GM13976 (cell line): Measurements from ENCODE around the gene SYNPO.

Source experiments
- DNase-seq: peaks from one replicate; pipeline ENCODE4 v3.0.0; 2012; ENCODE audit warnings: low spot score
- in situ Hi-C: fragments of 300-500 bp; cut with MboI; formaldehyde crosslinking; loops from one replicate; pipeline ENCODE4 v1.12.0; 2022; ENCODE audit warnings: low sequenced_read_pairs, mixed read lengths, inconsistent platforms; ENCODE audit not compliant: unreplicated experiment
- TF ChIP-seq, protein P1 (sequence below): IDR thresholded peaks from 2 replicates; pipeline ENCODE4 v1.5.1; 2012; ENCODE audit warnings: borderline replicate concordance, mild to moderate bottlenecking; ENCODE audit not compliant: insufficient read depth; ENCODE audit errors: extremely low read depth, missing control alignments, control extremely low read depth

Gene SYNPO

DNA sequence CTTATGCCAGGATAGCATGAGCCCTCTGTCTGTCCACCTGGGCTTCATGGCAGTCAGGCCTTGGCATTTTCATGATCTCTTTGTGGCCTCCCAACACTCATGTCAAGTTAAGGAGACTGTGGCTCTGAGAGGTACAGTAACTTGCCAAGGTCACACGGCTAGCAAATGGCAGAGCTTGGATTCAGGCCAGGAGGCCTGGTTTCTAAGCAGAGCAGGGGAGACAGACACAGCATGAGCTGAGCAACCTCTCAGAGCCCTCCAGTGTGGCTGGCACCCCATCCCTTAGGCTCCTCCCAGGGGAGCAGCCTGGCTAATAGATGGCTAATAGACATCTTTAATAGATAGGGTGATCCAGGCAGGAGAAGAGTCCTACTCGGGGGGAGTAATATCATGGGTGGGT is 4.1 kb downstream of the SYNPO start:
- DNase-seq = no peak
- in situ Hi-C loops = no loop called here
- TF ChIP-seq, protein P1, sequence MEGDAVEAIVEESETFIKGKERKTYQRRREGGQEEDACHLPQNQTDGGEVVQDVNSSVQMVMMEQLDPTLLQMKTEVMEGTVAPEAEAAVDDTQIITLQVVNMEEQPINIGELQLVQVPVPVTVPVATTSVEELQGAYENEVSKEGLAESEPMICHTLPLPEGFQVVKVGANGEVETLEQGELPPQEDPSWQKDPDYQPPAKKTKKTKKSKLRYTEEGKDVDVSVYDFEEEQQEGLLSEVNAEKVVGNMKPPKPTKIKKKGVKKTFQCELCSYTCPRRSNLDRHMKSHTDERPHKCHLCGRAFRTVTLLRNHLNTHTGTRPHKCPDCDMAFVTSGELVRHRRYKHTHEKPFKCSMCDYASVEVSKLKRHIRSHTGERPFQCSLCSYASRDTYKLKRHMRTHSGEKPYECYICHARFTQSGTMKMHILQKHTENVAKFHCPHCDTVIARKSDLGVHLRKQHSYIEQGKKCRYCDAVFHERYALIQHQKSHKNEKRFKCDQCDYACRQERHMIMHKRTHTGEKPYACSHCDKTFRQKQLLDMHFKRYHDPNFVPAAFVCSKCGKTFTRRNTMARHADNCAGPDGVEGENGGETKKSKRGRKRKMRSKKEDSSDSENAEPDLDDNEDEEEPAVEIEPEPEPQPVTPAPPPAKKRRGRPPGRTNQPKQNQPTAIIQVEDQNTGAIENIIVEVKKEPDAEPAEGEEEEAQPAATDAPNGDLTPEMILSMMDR = no peak

DNA sequence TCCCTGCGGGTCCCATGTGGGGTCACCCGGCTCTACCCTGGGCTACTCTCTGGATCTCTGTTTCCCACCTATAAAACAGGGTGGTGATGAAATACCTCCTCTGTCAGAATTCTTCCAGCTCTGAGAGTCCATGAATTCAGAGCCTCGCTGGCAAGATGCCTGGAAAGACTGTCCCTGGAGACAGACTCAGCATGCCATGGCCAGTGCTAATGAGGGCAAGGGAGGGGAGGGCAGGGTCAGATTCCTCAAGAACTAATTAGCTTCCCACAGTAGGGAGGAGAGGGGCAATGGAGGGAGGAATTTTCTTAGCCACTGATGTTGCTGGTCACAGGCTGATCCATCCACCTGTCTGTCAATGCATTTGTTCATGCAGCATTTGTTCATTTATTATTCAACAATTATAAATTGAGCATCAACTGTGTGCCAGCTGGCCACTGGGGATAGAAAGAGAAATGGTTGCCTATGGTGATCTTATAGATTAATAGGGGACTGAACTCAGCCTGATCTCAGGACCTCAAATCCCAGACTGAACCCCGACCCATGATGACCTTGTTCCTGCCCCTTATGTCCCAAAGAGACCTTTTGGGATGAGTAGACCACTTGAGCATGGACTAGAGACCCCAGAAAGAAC is 4.7 kb downstream of the SYNPO start:
- in situ Hi-C loops = no loop called here
- TF ChIP-seq, protein P1 = no peak
- no peak for DNase-seq

DNA sequence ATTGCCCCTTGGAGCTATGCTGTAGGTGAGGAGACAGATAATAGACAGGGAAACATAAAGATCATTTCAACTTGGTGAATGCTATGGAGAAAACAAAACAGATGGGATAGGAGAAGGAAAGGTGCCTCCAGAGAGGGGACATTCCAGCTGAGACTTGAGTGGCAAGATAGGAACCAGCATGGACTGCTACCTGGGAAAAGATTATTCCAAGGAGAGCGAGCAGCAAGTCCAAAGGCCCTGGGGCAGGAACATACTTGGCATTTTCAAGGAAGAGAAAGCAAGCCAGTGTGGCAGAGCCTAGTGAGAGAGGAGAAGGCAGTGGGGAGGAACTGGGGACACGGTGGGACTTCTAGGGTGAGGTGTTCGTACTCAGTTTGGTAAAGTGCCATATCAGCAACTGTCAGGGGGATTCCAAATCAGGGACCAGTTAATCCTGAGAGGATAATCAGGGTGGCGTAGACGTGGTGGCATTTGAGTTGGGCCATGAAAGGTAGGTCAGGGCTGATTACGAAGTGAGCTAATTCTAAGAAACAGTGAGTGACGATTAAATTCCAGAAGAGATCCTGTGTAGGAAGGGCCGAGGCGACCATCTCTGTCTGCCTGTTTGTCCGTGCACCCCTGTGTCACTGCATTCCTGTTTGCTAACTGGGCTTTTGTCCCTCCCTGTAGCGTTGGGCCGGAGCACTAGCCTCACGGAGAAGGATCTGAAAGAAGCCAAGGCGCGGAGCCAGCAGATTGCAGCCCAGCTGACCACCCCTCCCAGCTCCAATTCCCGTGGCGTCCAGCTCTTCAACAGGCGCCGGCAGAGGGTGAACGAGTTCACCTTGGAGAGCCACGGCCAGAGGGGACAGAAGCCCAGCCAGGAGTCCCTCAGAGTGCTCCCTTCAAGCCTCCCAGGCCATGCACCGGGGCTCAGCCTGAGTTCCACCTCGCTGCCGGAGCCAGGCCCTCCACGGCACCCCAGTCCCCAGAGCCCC is 7.1 kb downstream of the SYNPO start:
- no peak for DNase-seq
- TF ChIP-seq, protein P1 = no peak
- in situ Hi-C loops = no loop called here

DNA sequence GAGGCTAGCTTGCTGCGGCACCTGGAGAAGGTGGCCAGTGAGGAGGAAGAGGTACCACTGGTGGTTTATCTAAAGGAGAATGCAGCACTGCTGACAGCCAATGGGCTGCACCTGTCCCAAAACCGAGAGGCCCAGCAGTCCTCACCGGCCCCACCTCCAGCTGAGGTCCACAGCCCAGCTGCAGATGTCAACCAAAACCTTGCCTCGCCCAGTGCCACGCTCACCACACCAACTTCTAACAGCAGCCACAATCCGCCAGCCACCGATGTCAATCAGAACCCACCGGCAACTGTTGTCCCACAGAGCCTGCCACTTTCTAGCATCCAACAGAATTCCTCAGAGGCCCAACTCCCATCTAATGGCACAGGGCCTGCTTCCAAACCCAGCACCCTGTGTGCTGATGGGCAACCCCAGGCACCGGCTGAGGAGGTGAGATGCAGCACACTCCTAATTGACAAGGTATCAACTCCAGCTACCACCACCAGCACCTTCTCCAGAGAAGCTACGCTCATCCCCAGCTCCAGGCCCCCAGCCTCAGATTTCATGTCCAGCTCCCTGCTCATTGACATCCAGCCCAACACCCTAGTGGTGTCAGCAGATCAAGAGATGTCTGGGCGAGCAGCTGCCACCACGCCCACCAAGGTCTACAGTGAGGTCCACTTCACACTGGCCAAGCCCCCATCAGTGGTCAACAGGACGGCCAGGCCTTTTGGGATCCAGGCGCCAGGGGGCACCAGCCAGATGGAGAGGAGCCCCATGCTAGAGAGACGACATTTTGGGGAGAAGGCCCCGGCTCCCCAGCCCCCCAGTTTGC is 8.0 kb downstream of the SYNPO start:
- in situ Hi-C loops = no loop called here
- TF ChIP-seq, protein P1 = no peak
- DNase-seq = no peak

DNA sequence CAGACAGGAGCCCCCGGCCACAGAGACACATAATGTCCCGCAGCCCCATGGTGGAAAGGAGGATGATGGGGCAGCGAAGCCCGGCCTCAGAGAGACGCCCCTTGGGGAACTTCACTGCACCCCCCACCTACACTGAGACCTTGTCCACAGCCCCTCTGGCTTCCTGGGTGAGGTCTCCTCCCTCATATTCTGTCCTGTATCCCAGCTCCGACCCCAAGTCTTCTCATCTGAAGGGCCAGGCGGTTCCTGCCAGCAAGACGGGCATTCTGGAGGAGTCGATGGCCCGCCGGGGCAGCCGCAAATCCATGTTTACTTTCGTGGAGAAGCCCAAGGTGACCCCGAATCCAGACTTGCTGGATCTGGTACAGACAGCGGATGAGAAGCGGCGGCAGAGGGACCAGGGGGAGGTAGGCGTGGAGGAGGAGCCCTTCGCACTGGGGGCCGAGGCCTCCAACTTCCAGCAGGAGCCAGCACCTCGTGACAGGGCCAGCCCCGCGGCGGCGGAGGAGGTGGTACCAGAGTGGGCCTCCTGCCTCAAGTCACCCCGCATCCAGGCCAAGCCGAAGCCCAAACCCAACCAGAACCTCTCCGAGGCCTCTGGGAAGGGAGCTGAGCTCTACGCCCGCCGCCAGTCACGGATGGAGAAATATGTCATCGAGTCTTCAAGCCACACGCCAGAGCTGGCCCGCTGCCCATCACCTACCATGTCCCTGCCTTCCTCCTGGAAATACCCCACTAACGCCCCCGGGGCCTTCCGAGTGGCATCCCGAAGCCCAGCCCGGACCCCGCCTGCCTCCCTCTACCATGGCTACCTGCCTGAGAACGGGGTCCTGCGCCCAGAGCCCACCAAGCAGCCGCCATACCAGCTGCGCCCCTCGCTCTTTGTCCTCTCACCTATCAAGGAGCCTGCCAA is 8.9 kb downstream of the SYNPO start:
- no peak for DNase-seq
- TF ChIP-seq, protein P1 = no peak
- in situ Hi-C loops = loop anchor here (5.0 to 25.0 kb wide), 2 partner anchors 87 to 187 kb away; no protein-coding TSS in a partner anchor
